Activated naive CD4-positive, alpha-beta T cell treated with anti-CD3 and anti-CD28 coated beads, Interleukin-2, amount 50 U/mL, for 16 hours (primary cell): ENCODE results near the gene SYDE2.
"Not testable (repeated sequence)": the region's sequence is repeated elsewhere in the genome, so short reads cannot be mapped to it uniquely, and the experiment has no call there.

Source experiments
- DNase-seq: peaks from one replicate; pipeline ENCODE4 v3.0.0-alpha.2; 2020

The SYDE2 gene

GRCh38 chr1:85216697-85217096 lies 15.9 kb upstream of the SYDE2 start:
- no peak for DNase-seq

DNA sequence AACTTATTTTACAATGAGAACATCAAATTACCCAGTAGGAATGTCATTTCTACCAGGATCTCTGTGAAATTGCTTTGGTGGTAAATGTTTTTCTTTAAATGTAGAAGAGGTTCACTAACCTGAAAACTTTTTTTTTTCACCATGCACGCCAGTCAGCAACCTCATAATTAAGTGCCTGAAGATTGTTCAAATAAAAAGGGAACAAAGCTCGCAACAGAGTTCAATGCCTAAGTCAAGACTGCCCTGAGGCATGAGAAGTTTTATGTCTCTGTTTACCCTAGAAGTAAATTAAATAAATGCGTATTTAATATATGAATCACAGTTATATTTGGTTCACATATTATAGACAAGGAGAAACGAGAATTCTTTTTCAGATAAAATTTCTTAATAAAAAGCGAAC lies 13.8 kb upstream of the SYDE2 start:
- DNase-seq = no peak

DNA sequence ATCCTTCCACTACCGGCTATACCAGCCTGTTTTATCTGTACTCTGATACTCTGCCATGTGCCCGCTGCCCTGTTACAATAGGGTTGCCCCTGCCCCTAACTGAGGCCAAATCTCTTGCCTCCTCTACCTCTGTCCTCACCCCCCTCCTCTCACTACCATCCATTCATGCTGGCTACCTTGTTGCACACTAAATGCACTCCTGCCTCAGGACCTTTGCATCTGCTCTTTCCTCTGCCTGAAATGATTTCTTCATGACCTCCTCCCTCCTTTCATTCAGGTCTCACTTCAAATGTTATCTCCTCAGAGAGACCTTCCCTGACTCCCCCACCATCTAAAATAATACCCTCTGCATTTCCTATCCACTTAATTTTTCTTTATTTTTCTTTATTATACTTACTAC lies 7.7 kb upstream of the SYDE2 start:
- DNase-seq = no peak

- DNase-seq = no peak
Measured at GRCh38 chr1:85203573-85204171, 2.9 kb upstream of the SYDE2 start.

- no peak for DNase-seq
Measured at GRCh38 chr1:85202864-85203255, 2.0 kb upstream of the SYDE2 start.

GRCh38 chr1:85202092-85202863 lies 1.5 kb upstream of the SYDE2 start:
- DNase-seq = no peak

GRCh38 chr1:85201340-85202091 lies 700 bp upstream of the SYDE2 start:
- DNase-seq = peak; percentile 72

GRCh38 chr1:85199667-85200462 lies 951 bp downstream of the SYDE2 start:
- no peak for DNase-seq

- no peak for DNase-seq
Measured at GRCh38 chr1:85198864-85199263, 2.0 kb downstream of the SYDE2 start.

DNA sequence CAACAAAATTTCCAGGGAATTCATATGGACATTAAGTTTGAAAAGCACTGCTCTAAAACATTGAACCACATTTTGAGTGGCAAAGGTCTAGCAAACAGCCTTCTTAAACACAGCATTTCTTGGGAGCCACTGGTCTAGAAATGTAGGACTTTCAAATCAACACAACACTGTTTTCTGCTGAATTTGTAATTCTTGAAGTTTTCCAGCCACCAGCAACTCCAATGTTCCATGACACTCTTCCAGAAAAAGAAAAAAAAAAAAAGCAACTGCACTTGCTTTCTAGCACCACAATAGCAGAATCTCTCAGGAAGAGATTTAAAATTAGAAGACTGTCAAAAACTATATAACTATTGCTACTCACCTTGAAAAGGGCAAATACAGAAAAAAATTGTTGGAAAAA lies 4.5 kb downstream of the SYDE2 start:
- DNase-seq = no peak

GRCh38 chr1:85195703-85196102 lies 5.1 kb downstream of the SYDE2 start:
- DNase-seq = no peak

DNA sequence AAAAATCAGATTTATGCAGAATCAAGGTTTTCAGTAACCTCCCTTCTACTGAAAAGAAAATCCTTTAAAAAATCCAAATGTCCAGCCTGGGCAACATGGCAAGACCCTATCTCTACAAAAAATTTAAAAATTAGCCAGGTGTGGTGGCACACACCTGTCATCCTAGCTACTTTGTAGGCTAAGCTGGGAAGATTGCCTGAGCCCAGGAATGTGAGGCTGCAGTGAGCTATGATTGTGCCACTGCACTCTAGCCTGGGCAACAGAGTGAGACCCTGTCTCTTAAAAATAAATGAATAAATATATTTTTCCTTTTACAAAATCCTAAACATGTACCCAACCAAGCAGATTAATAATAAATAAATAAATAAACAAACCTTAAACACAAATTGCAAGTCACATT lies 8.7 kb downstream of the SYDE2 start:
- DNase-seq = not testable (repeated sequence)

DNA sequence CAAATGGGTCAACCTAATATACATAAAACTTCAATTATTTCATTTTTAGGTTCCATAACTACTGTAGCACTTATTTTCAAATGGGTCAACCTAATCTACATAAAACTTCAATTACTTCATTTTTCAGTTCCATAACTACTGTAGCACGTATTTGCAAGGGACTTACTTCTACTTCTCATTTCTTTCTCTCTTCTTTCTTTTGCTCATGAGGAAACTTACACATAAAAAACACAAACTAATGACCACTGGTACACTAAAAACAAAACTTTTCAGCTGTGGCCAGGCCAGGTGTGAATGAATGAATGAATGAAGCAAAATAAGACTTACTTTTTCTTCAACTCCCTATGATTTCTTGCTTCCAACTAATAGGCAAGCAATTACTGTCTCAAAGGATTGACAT lies 11.7 kb downstream of the SYDE2 start:
- no peak for DNase-seq

DNA sequence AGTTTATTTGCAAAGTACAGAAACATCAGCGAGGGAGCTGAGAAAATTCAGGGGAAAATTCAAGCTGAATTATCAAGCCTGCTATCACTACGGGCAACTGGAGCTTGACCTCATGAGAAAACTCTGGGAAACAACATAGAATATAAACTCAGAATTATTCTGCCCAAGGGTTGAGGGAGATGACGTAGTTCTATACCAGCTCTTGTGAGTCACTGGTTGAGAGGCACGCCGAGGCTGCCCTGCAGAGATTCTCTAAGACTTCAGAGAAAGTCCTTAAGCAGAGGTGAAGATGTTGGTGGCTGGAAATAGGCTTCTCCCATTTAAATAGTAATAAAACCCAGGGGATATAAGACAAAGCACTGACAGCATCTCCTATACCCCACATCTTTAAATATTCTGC lies 12.3 kb downstream of the SYDE2 start:
- no peak for DNase-seq

DNA sequence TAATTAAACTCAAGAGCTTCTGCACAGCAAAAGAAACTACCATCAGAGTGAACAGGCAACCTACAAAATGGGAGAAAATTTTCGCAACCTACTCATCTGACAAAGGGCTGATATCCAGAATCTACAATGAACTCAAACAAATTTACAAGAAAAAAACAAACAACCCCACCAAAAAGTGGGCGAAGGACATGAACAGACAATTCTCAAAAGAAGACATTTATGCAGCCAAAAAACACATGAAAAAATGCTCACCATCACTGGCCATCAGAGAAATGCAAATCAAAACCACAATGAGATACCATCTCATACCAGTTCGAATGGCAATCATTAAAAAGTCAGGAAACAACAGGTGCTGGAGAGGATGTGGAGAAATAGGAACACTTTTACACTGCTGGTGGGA lies 13.8 kb downstream of the SYDE2 start:
- DNase-seq = not testable (repeated sequence)

- DNase-seq = no peak
Measured at GRCh38 chr1:85184245-85184644, 16.6 kb downstream of the SYDE2 start.

DNA sequence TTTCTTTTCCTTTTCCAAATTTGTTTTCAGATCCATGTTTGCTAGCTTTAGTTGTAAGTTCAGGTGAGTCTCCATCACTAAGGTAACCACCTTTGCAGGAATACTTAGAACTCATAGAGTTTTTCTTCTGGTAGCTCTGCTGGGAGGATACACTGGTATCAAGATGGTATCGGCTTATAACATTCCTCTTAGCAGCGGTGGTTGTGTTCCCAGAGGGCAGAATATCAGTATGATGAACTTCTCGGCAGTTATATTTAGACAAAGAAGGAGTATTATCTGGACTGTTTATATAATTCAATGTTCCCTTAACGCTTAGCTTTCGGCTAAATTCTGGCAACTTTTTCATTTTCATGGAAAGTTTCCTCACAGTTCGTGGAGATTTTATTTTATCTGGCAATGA lies 18.1 kb downstream of the SYDE2 start:
- no peak for DNase-seq

- no peak for DNase-seq
Measured at GRCh38 chr1:85180869-85181268, 19.9 kb downstream of the SYDE2 start.

GRCh38 chr1:85179522-85179921 lies 21.3 kb downstream of the SYDE2 start:
- DNase-seq = no peak

DNA sequence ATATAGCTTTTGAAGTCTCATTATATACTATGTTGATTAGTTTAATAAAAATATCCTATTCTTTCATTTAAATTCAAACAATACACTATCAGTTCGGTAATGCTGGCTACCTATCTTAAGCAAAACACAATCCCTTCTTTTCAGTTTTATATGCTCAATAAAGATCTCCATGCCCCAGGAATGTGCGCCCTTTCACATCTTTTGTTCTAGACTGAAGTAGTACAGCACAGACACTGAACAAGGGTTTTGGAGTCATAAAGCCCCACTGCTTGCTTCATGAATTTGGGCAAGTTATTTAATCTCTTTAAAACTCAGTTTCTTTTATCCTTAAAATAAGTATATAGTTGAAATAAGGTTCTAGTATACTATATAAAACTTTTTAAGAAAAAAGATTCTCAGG lies 22.4 kb downstream of the SYDE2 start:
- DNase-seq = no peak

DNA sequence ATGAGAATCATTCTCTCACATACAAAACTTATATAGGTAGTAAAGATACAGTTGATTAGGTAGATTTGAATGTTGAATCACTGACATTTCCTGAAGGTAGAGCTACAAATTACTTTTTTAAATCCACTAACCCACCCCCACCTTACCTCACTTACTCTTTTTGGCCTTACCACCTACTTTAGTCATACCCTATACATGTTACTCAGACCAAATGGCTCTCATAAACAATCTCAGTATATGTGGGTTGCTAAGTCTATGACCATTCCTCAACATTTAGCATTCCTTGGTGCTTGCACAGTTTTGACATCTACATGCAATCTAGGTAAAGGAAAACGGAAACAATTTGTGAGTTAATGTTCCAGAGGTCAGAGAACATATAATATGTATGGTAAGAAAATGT lies 26.3 kb downstream of the SYDE2 start:
- no peak for DNase-seq

DNA sequence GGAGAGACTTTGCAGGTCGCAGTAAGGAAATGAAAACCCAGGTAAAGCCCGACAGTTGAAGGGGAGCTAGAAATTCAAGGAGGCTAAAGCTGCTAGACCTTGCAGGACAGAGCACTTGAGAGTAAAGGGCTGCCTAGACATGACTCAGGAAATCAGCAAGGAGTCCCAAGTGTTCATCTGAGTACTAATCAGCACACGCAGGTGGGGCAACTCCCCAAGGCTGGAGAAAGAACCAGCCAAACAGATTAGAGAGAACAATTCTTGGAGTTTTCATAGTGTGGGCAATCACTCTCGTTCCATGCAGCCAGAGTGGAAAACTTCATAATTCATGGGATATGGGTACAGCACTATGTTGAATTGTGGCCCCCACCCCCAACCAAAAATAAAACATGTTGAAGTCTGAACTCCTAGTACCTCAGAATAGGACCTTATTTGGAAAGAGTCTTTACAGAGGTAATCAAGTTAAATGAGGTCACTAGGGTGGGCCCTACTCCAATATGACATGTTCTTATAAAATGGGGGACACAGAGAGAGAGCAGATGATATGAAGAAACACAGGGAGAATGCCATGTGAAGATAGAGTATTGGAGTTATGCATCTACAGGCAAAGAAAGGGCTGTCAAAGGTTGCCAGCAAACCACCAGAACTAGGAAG lies 28.0 kb downstream of the SYDE2 start:
- no peak for DNase-seq

- no peak for DNase-seq
Measured at GRCh38 chr1:85171721-85172120, 29.1 kb downstream of the SYDE2 start.
